ENCODE results near the gene PGM3. TPM values are rescaled to one million over a fixed set of nuclear protein-coding genes. Genes with fewer than 3 reads are reported as not detected.

PGM3 gene
- total RNA-seq, 3 donors from 2014 or later, result 21.3 to 41.0 (median 24.9) TPM

DNA sequence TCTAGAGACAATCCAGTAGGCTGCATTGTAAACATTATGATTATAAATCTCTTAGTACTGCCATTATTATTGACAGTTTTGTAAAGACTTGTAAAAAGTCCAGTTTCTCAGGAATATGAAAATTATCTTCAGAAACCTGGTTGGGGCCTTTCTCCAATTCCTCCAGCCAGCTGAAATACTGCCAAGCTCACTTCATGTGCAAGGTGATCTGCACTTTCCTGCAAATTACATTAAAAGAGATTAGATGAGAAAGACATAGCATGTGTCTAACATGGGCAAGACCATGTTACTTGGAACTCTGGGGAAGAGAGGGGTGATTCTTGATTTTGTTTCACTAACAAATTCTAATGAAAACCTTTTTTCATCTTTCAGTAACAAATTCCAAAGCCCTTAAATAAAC, 24.0 kb downstream of the PGM3 start:
- Histone ChIP-seq H3K4me3 (no peak overlapping the region), H3K9me3 (no peaks in the 10 kb centered on the region), H3K4me1 (no peaks in the 10 kb centered on the region), H3K36me3 (peaks cover 11% of the 10 kb centered on the region), H3K27me3 (no peaks in the 10 kb centered on the region), H3K27ac (no peak overlapping the region)
- TF ChIP-seq POLR2A (IDR thresholded peaks at IDR 0.05), result no peak
- no peak for TF ChIP-seq POLR2AphosphoS5 (IDR thresholded peaks at IDR 0.05)
- TF ChIP-seq, protein P1, sequence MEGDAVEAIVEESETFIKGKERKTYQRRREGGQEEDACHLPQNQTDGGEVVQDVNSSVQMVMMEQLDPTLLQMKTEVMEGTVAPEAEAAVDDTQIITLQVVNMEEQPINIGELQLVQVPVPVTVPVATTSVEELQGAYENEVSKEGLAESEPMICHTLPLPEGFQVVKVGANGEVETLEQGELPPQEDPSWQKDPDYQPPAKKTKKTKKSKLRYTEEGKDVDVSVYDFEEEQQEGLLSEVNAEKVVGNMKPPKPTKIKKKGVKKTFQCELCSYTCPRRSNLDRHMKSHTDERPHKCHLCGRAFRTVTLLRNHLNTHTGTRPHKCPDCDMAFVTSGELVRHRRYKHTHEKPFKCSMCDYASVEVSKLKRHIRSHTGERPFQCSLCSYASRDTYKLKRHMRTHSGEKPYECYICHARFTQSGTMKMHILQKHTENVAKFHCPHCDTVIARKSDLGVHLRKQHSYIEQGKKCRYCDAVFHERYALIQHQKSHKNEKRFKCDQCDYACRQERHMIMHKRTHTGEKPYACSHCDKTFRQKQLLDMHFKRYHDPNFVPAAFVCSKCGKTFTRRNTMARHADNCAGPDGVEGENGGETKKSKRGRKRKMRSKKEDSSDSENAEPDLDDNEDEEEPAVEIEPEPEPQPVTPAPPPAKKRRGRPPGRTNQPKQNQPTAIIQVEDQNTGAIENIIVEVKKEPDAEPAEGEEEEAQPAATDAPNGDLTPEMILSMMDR (IDR thresholded peaks at IDR 0.05), result no peak
- intact Hi-C loops (cut with DNase I; ENCODE audit: low total_unique reads), result no loop called here
- no peak for DNase-seq (ENCODE audit: low spot score in 2 of 2)

DNA sequence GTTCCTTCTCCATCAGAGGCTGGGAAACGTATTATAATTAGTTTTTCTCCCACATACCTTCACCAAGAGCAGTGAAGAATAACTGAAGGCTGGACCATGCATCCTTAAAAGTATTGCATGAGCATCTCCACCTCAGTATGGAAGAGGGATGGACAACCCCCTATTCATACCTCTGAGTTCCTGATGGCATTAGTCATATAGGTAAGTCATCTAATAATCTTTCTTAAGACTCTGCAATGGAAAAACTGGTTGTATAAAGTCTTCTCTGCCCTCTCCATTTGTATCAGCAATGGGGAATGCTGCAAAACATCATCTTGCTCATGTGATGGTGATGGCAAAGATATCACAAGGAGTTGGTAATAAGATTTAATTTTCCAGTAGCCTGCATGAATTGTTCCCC, 24.5 kb downstream of the PGM3 start:
- no peaks in the 10 kb centered on the region for H3K9me3 ChIP-seq
- no peak for TF ChIP-seq POLR2AphosphoS5 (IDR thresholded peaks at IDR 0.05)
- TF ChIP-seq, protein P1 (IDR thresholded peaks at IDR 0.05), result no peak
- TF ChIP-seq POLR2A (IDR thresholded peaks at IDR 0.05), result no peak
- no peak overlapping the region for H3K4me3 ChIP-seq
- intact Hi-C loops (cut with DNase I; ENCODE audit: low total_unique reads), result no loop called here
- no peaks in the 10 kb centered on the region for H3K4me1 ChIP-seq
- DNase-seq (ENCODE audit: low spot score in 2 of 2), result no peak
- no peaks in the 10 kb centered on the region for H3K27me3 ChIP-seq
- no peak overlapping the region for H3K27ac ChIP-seq
- peaks cover 11% of the 10 kb centered on the region for H3K36me3 ChIP-seq

DNA sequence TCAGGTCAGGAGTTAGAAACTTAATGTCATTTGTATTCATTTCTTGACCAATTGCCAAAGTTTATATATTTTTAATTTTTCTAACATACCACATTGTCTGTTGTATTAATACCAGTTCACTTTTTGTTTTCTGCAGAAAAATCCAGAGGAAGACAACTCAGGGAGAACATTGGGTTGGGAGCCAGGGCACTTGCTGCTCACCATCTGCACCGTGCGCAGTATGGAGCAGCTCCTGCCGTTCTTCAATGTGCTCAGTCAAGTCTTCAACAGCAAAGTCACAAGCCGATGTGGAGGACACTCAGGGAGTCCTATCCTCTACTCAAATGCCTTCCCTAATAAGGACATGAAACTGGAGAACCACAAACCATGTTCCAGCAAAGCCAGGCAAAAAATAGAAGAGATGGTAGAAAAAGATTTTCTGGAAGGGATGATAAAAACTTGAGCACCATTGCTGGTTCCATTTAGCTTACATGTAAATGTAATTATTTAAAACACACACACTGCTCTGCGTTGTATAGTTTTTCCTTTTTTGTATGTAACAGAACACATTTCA, 25.3 kb downstream of the PGM3 start:
- DNase-seq (ENCODE audit: low spot score in 2 of 2), result no peak
- Histone ChIP-seq H3K4me3 (no peak overlapping the region), H3K27me3 (no peaks in the 10 kb centered on the region), H3K9me3 (no peaks in the 10 kb centered on the region), H3K27ac (no peak overlapping the region), H3K36me3 (peaks cover 12% of the 10 kb centered on the region), H3K4me1 (no peaks in the 10 kb centered on the region)
- intact Hi-C loops (cut with DNase I; ENCODE audit: low total_unique reads), result no loop called here
- TF ChIP-seq POLR2A (IDR thresholded peaks at IDR 0.05) (no peak), POLR2AphosphoS5 (IDR thresholded peaks at IDR 0.05) (no peak)
- TF ChIP-seq, protein P1 (IDR thresholded peaks at IDR 0.05), result no peak

DNA sequence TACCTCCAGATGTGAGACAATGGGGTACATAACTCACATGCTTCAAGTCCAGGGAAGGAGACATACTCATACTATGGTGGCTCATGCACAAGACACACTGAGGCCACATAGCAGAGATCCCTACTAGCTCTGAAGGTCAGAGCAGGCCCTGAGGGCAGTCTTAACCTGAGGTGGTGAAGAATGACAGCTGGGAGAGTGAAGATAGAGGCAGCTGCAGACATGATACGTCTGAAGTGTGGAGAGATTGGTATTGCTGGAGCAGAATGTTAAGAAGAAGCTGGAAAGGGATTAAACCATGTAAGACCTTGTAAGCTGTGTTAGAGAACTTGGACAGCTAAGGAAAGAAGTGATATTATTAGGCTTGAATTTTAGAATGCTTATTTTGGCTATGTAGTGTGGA, 32.9 kb downstream of the PGM3 start:
- intact Hi-C loops (cut with DNase I; ENCODE audit: low total_unique reads), result no loop called here
- no peak for DNase-seq (ENCODE audit: low spot score in 2 of 2)
- peaks cover 18% of the 10 kb centered on the region for H3K36me3 ChIP-seq
- no peaks in the 10 kb centered on the region for H3K9me3 ChIP-seq
- no peak overlapping the region for H3K27ac ChIP-seq
- no peaks in the 10 kb centered on the region for H3K27me3 ChIP-seq
- H3K4me3 ChIP-seq, result no peak overlapping the region
- TF ChIP-seq POLR2A (IDR thresholded peaks at IDR 0.05) (no peak), POLR2AphosphoS5 (IDR thresholded peaks at IDR 0.05) (no peak)
- TF ChIP-seq, protein P1 (IDR thresholded peaks at IDR 0.05), result no peak
- no peaks in the 10 kb centered on the region for H3K4me1 ChIP-seq

DNA sequence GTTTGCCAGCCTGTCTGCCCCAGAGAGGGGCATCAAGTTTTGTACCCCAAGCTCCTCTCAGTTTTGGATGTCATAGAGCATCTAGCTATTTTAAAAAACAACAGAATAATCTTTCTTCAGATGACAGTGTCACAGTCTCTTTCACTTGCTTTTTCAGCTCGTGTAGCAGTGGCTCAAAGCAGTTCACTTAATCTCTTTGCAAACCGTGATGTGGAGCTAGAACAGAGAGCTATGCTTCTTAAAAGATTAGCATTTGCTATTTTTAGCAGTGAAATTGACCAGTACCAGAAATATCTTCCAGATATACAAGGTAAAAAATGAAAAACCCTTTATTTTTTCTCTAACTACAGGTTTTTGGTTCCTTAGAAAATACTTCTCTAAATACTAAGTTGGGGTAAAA, 37.3 kb downstream of the PGM3 start:
- DNase-seq (ENCODE audit: low spot score in 2 of 2), result no peak
- intact Hi-C loops (cut with DNase I; ENCODE audit: low total_unique reads), result no loop called here
- TF ChIP-seq POLR2A (IDR thresholded peaks at IDR 0.05), result no peak
- TF ChIP-seq, protein P1 (IDR thresholded peaks at IDR 0.05), result no peak
- TF ChIP-seq POLR2AphosphoS5 (IDR thresholded peaks at IDR 0.05), result no peak
- peaks cover 9% of the 10 kb centered on the region for H3K36me3 ChIP-seq
- no peak overlapping the region for H3K27ac ChIP-seq
- H3K9me3 ChIP-seq, result no peaks in the 10 kb centered on the region
- no peaks in the 10 kb centered on the region for H3K4me1 ChIP-seq
- H3K4me3 ChIP-seq, result no peak overlapping the region
- H3K27me3 ChIP-seq, result no peaks in the 10 kb centered on the region
